Pancreas (tissue), 10 donors: Measurements from ENCODE around the gene NR4A2. TPM values are rescaled to one million over a fixed set of nuclear protein-coding genes. Genes with fewer than 3 reads are reported as not detected.

ENCODE experiments used
- ATAC-seq, 4 donors: fragments of 200-7000 bp; cut with Tn5 transposase; one replicate each; pipeline versions ENCODE4 v1.8.0 to v1.9.1; 2020; ENCODE audit warnings: mild to moderate bottlenecking in 4 of 4, moderate library complexity in 4 of 4
- DNase-seq, 6 donors: peaks; one replicate each; pipeline ENCODE4 v3.0.0-alpha.2; 2020
- FAIRE-seq: peaks from 2 replicates; lab custom pipeline; 2012; peaks lifted over from hg19 to GRCh38; lab: Jason Lieb, UNC
- H3K27ac ChIP-seq, 4 donors: fragments of 200-600 bp; sonication (generic); 1 replicate in 3 of 4; 2 replicates in 1 of 4; pipeline versions ENCODE4 v1.5.0 to v1.8.0; 2020
- H3K27me3 ChIP-seq, 4 donors: fragments of 200-600 bp; one replicate each; pipeline ENCODE4 v1.8.0; 2021
- H3K36me3 ChIP-seq, 3 donors: fragments of 200-600 bp; sonication (generic) in 1 of 3; one replicate each; pipeline versions ENCODE4 v1.5.0 to v1.8.0; 2020 to 2021
- H3K4me1 ChIP-seq, 3 donors: fragments of 200-600 bp; one replicate each; pipeline ENCODE4 v1.8.0; 2021
- H3K4me3 ChIP-seq, 4 donors: fragments of 200-600 bp; sonication (generic) in 2 of 4; one replicate each; pipeline versions ENCODE4 v1.5.0 to v1.8.0; 2020 to 2021
- H3K9me3 ChIP-seq, 4 donors: fragments of 200-600 bp; one replicate each; pipeline ENCODE4 v1.8.0; 2021
- WGBS, 2 donors: extraction: QIAGEN DNeasy Blood & Tissue Kit; methylation state at CpG; one replicate each; pipeline ENCODE4 v1.1.7; 2013; 5-methylcytosine and 5-hydroxymethylcytosine counted together
- intact Hi-C, 3 donors: fragments of 100-400 bp; cut with DNase I; formaldehyde crosslinking; loops; one replicate each; pipeline versions ENCODE4 v1.11.1 to v1.14.2; 2022
- polyA plus RNA-seq, 2 donors: library from polyadenylated mRNA; stranded (reverse); fragments of 200-250 nt; gene quantifications; one replicate each; pipeline ENCODE4 v1.2.3, GENCODE V29; 2013
- total RNA-seq, 6 donors: library from RNA; stranded (reverse); fragmentation: NEBNext Ultra II Directional in 4 of 6; extraction: Animal tissue kit (Norgen Biotek cat#: 25700) in 4 of 6; gene quantifications; one replicate each; pipeline versions ENCODE4 v1.2.1 to v1.2.4, GENCODE V29; 2021 to 2023
- TF ChIP-seq, protein P1 (sequence below), 4 donors: fragments of 200-600 bp; sonication (generic) in 3 of 4; IDR thresholded peaks; one replicate each; pipeline versions ENCODE4 v1.5.0 to v1.8.0; 2021; ENCODE audit warnings: antibody characterized with exemption in 4 of 4
- donor health status: healthy with polysubstance abuse.
- donor health status: DM: no; HTN: no; CAD: no; lungs with moderate emphysema.
- donor health status: DM: no; HTN: no; CAD: no.
- donor health status: control.
- donor health status: control.
- donor health status: Bipolar disorder and iron deficiency.
- donor health status: DM: yes; HTN: yes; CAD: no.
- donor health status: DM: no; HTN: no; CAD: no.
- donor health status: DM: no; HTN: no; CAD: no.
- donor health status: DM: yes; HTN: yes; CAD: no.

Gene NR4A2
- total and polyA plus RNA-seq, 8 donors: 1.3 to 18.0 (median 3.7) TPM

DNA sequence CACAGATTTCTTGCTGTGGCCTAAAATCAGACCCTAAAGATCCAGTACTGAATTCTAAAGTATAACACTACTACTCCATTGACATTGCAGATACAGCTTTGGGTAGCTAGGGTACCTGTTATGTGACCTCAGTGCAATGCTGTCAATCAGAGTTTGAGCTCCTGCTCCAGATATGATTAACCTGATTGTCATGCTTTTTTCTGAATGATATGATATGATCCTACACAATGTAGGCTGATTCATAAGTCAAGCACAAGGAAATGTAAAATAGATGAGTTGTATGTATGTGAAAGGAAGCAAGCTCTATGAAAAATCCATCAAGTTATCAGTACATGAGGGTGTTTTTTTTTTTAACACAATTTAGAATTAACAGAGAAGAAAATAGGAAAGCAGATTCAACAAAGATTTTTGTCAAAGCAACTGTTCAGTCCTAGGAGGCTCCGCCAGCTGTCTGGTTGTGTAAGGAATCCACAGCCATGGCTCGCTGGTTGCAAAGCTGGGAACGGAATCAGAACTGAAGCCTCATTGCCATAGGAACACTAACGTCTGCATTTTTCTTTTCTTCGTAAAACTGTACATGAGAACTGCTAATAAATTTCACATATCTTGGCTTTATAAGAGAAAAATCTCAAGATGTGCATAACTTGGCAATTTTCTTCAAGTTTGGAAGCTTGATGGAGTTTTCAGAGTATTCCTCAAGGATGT is 52.9 kb downstream of the NR4A2 start:
- TF ChIP-seq, protein P1, sequence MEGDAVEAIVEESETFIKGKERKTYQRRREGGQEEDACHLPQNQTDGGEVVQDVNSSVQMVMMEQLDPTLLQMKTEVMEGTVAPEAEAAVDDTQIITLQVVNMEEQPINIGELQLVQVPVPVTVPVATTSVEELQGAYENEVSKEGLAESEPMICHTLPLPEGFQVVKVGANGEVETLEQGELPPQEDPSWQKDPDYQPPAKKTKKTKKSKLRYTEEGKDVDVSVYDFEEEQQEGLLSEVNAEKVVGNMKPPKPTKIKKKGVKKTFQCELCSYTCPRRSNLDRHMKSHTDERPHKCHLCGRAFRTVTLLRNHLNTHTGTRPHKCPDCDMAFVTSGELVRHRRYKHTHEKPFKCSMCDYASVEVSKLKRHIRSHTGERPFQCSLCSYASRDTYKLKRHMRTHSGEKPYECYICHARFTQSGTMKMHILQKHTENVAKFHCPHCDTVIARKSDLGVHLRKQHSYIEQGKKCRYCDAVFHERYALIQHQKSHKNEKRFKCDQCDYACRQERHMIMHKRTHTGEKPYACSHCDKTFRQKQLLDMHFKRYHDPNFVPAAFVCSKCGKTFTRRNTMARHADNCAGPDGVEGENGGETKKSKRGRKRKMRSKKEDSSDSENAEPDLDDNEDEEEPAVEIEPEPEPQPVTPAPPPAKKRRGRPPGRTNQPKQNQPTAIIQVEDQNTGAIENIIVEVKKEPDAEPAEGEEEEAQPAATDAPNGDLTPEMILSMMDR (IDR thresholded peaks at IDR 0.05): no peak
- Histone ChIP-seq H3K4me1 (no peaks in the 10 kb centered on the region), H3K27me3 (no peaks in the 10 kb centered on the region), H3K4me3 (no peak overlapping the region), H3K27ac (no peak overlapping the region), H3K9me3 (no peaks in the 10 kb centered on the region), H3K36me3 (no peaks in the 10 kb centered on the region)
- FAIRE-seq (no peak), ATAC-seq (no peak), DNase-seq (no peak)
- intact Hi-C loops: no loop called here
- WGBS, 2 donors: 72 to 86% methylated on average over 5 of the region's 5 CpGs

Other genes starting within 250 kb of the NR4A2 start
- gene GPD2, start 103.7 kb upstream of the NR4A2 start, total RNA-seq: 10 to 100 TPM in 4 of 6 donors, 1 to 10 TPM in 2; 7.9 to 17.7 (median 12.9) TPM
- gene GPD2, start 103.7 kb upstream of the NR4A2 start, polyA plus RNA-seq: 1 to 10 TPM; 2.8 to 7.4 TPM